Measurements from ENCODE around the gene PLCB1. TPM values are rescaled to one million over a fixed set of nuclear protein-coding genes. Genes with fewer than 3 reads are reported as not detected.

PLCB1 gene
- total RNA-seq, 1 experiment from 2014 or later: 14.9 TPM

DNA sequence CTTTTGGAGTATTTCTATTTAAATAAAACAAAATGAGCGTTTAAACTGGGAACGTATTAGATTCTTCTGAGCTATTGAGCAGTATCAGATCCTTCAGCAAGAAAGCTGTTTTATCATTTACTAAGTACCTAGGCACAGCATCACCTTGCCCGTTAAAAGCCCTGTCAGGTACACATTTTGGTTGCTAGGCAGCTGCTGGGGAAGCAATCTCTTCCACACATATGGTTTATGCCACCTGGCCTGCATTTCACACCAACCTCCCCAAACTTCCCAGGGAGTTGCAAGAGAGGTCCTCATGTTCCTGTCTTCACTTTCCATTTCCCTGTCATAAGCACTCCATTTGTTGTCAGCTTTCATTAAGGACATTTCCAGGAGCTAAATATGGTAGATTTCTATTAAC, 400.1 kb downstream of the PLCB1 start:
- in situ Hi-C loops (cut with HindIII; ENCODE audit: low pct_unique_long_range_greater_than_20kb, low sequenced_read_pairs): no loop called here

GRCh38 chr20:8534368-8535160, 402.5 kb downstream of the PLCB1 start:
- in situ Hi-C loops (cut with HindIII; ENCODE audit: low pct_unique_long_range_greater_than_20kb, low sequenced_read_pairs): no loop called here
- no peak for DNase-seq (ENCODE audit: low read depth, low spot score)

More for the DNA sequence above, 400.1 kb downstream of the PLCB1 start:
- DNase-seq (ENCODE audit: low read depth, low spot score): no peak

GRCh38 chr20:8535403-8536261, 403.6 kb downstream of the PLCB1 start:
- DNase-seq (ENCODE audit: low read depth, low spot score): peak; percentile 49

GRCh38 chr20:8536262-8536618, 404.2 kb downstream of the PLCB1 start:
- in situ Hi-C loops (cut with HindIII; ENCODE audit: low pct_unique_long_range_greater_than_20kb, low sequenced_read_pairs): no loop called here
- no peak for DNase-seq (ENCODE audit: low read depth, low spot score)

More at GRCh38 chr20:8535403-8536261, 403.6 kb downstream of the PLCB1 start:
- in situ Hi-C loops (cut with HindIII; ENCODE audit: low pct_unique_long_range_greater_than_20kb, low sequenced_read_pairs): no loop called here

GRCh38 chr20:8540466-8540865, 408.4 kb downstream of the PLCB1 start:
- in situ Hi-C loops (cut with HindIII; ENCODE audit: low pct_unique_long_range_greater_than_20kb, low sequenced_read_pairs): no loop called here

DNA sequence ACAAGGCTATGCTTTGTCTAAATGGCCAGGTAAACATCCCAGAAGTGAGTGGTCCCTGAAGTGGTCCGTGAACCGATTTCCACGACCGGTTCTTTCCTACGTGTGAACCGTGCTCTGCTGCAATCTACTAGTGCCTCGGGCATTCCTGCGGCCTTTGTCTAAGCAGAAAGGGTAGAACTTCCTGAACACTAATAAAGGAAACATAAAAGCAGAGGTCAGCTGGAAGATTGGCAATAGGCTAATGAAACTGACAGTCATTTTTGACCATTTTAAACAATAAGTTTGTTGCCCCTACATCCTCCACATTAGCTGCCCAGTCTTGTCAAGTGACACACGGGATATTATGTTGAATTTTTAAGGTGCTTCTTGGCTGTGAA, 410.0 kb downstream of the PLCB1 start:
- in situ Hi-C loops (cut with HindIII; ENCODE audit: low pct_unique_long_range_greater_than_20kb, low sequenced_read_pairs): no loop called here
- DNase-seq (ENCODE audit: low read depth, low spot score): no peak

More at GRCh38 chr20:8540466-8540865, 408.4 kb downstream of the PLCB1 start:
- DNase-seq (ENCODE audit: low read depth, low spot score): peak; percentile 81

GRCh38 chr20:8545212-8545611, 413.1 kb downstream of the PLCB1 start:
- no peak for DNase-seq (ENCODE audit: low read depth, low spot score)
- in situ Hi-C loops (cut with HindIII; ENCODE audit: low pct_unique_long_range_greater_than_20kb, low sequenced_read_pairs): no loop called here

DNA sequence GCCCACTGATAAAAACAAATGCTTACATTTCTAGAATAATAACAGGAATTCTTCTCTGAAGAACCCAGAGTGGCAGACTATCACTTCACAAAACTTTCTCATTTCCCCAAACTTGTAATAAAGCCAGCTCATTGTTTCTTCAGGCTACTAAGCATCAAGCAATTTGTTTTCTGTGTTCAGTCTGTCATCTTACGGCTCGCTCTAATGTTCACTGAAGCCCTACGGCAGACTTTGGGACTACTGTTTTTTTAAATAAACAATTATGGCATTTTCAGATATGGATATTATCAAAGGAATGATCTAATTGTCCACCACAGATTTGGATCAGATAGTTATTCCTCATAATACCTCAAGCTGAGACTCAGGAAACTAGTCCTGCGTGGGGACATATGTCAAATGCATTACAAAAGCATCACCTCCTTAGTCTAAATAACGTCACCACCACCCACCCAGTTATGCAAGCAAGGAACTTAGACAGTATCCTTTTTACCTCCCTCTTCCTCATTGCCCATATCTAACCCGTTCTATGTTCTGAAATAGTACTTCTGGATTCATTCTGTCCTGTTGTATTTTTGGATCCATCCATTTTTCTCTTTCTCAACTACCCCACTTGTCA, 415.1 kb downstream of the PLCB1 start:
- no peak for DNase-seq (ENCODE audit: low read depth, low spot score)
- in situ Hi-C loops (cut with HindIII; ENCODE audit: low pct_unique_long_range_greater_than_20kb, low sequenced_read_pairs): no loop called here

- no peak for DNase-seq (ENCODE audit: low read depth, low spot score)
- in situ Hi-C loops (cut with HindIII; ENCODE audit: low pct_unique_long_range_greater_than_20kb, low sequenced_read_pairs): no loop called here
Observed at GRCh38 chr20:8547968-8548588, 416.0 kb downstream of the PLCB1 start.

GRCh38 chr20:8549192-8549591, 417.1 kb downstream of the PLCB1 start:
- in situ Hi-C loops (cut with HindIII; ENCODE audit: low pct_unique_long_range_greater_than_20kb, low sequenced_read_pairs): no loop called here
- DNase-seq (ENCODE audit: low read depth, low spot score): no peak

- in situ Hi-C loops (cut with HindIII; ENCODE audit: low pct_unique_long_range_greater_than_20kb, low sequenced_read_pairs): no loop called here
- no peak for DNase-seq (ENCODE audit: low read depth, low spot score)
Observed at GRCh38 chr20:8557711-8558110, 425.6 kb downstream of the PLCB1 start.

DNA sequence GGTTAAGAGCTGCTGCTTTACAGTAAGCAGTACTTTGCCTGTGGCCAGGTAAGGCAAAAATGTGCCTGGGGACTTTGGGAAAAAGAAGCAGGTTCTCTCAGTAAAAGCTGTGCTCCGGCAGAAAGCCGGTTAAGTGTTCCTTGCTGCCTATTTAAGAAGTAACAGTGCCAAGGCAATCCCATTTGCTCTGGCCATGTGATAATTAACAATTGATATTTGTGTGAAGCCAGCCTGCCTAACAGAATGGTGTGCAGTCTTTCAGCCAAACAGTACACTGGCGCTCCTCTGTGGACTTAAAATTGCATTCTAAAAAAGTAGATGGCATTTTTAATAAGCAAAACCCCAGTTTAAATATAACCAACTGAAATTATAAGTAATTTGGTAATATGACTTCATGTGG, 430.3 kb downstream of the PLCB1 start:
- DNase-seq (ENCODE audit: low read depth, low spot score): no peak
- in situ Hi-C loops (cut with HindIII; ENCODE audit: low pct_unique_long_range_greater_than_20kb, low sequenced_read_pairs): no loop called here

- in situ Hi-C loops (cut with HindIII; ENCODE audit: low pct_unique_long_range_greater_than_20kb, low sequenced_read_pairs): no loop called here
- DNase-seq (ENCODE audit: low read depth, low spot score): no peak
Observed at GRCh38 chr20:8568075-8568474, 436.0 kb downstream of the PLCB1 start.

DNA sequence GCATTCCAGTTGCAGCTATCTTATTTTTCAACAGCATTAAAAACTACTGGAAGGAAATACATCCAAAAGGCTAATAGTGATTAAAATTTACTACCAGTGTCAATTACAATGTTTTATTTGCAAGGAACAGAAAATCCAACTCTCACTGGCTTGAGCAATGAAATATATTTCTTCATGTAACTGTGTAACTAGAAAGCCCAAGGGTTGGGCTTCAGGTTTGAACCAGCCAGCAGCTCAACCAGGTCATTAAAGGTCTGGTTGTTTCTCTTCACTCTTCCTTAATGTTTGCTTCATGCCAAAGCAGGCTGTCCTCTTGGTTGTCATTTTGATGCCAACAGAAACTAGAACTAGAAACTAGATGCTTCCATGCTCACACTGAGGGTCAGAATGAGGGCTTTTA, 437.7 kb downstream of the PLCB1 start:
- in situ Hi-C loops (cut with HindIII; ENCODE audit: low pct_unique_long_range_greater_than_20kb, low sequenced_read_pairs): no loop called here
- DNase-seq (ENCODE audit: low read depth, low spot score): no peak

DNA sequence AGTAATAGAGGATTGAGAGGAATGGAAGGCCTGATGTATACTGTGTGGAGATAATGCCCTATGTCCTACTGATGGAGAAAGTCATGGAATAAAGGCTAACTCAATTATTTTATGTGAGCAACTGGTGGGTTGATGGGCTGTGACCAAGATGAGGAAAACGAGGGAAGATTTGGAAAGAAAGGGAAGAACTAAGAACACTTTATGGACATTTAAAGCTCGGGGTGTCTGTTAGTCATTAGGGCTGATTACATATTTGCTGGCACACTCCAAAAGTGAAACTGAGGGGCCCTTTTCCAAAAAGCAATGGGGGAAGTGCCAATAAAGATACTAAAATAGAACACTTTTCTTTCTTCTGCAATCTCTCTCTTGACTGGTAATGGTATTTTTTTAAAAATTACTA, 439.5 kb downstream of the PLCB1 start:
- in situ Hi-C loops (cut with HindIII; ENCODE audit: low pct_unique_long_range_greater_than_20kb, low sequenced_read_pairs): no loop called here

GRCh38 chr20:8573686-8574085, 441.6 kb downstream of the PLCB1 start:
- in situ Hi-C loops (cut with HindIII; ENCODE audit: low pct_unique_long_range_greater_than_20kb, low sequenced_read_pairs): no loop called here
- no peak for DNase-seq (ENCODE audit: low read depth, low spot score)

More for the DNA sequence above, 439.5 kb downstream of the PLCB1 start:
- DNase-seq (ENCODE audit: low read depth, low spot score): no peak

GRCh38 chr20:8575114-8575513, 443.0 kb downstream of the PLCB1 start:
- in situ Hi-C loops (cut with HindIII; ENCODE audit: low pct_unique_long_range_greater_than_20kb, low sequenced_read_pairs): no loop called here
- no peak for DNase-seq (ENCODE audit: low read depth, low spot score)
